Left lobe of liver (tissue), 2 donors: ENCODE measurements around the gene PEX11G. TPM values are rescaled to one million over a fixed set of nuclear protein-coding genes. Genes with fewer than 3 reads are reported as not detected.
"Not testable (repeated sequence)": the region's sequence is repeated elsewhere in the genome, so short reads cannot be mapped to it uniquely, and the experiment has no call there.

Experiments
- ATAC-seq: fragments of 200-7000 bp; cut with Tn5 transposase; one replicate; pipeline ENCODE4 v1.9.1; 2020; ENCODE audit warnings: mild to moderate bottlenecking, moderate library complexity
- DNase-seq: peaks from one replicate; pipeline ENCODE4 v3.0.0-alpha.2; 2020; ENCODE audit warnings: low spot score
- total RNA-seq: library from RNA; stranded (reverse); gene quantifications from one replicate; pipeline ENCODE4 v1.2.1, GENCODE V29; 2021
- donor health status: DM: no; HTN: no; CAD: no; lungs with moderate emphysema.
- donor health status: DM: no; HTN: yes; CAD: no.

PEX11G gene
- total RNA-seq, 1 donor from 2014 or later, result 16.5 TPM

- ATAC-seq (no peak), DNase-seq (no peak)
Observed at GRCh38 chr19:7441468-7442146, 47.2 kb downstream of the PEX11G start.

- ATAC-seq, result no peak
- no peak for DNase-seq
Observed at GRCh38 chr19:7440188-7440975, 48.5 kb downstream of the PEX11G start.

GRCh38 chr19:7435586-7435985, 53.2 kb downstream of the PEX11G start:
- ATAC-seq (no peak), DNase-seq (no peak)

GRCh38 chr19:7434391-7434790, 54.4 kb downstream of the PEX11G start:
- ATAC-seq, result no peak
- no peak for DNase-seq

GRCh38 chr19:7433456-7433855, 55.4 kb downstream of the PEX11G start:
- not testable (repeated sequence) for ATAC-seq

GRCh38 chr19:7429638-7430282, 59.1 kb downstream of the PEX11G start:
- ATAC-seq, result no peak
- no peak for DNase-seq

More at GRCh38 chr19:7433456-7433855, 55.4 kb downstream of the PEX11G start:
- not testable (repeated sequence) for DNase-seq

- ATAC-seq (peak; percentile 22), DNase-seq (no peak)
Observed at GRCh38 chr19:7428651-7429113, 60.2 kb downstream of the PEX11G start.

- DNase-seq (no peak), ATAC-seq (no peak)
Observed at GRCh38 chr19:7427944-7428343, 60.9 kb downstream of the PEX11G start.

- no peak for ATAC-seq
- DNase-seq, result no peak
Observed at GRCh38 chr19:7426986-7427385, 61.8 kb downstream of the PEX11G start.

Other genes with a start within 250 kb of the PEX11G start
- 96.4 TPM for gene INSR, start 194.6 kb downstream of the PEX11G start, total RNA-seq
- gene ARHGEF18, start 140.1 kb downstream of the PEX11G start, total RNA-seq, result 16.4 TPM
- gene ZNF358, start 27.1 kb upstream of the PEX11G start, total RNA-seq, result 31.3 TPM
- 25.7 TPM for gene MCOLN1, start 33.6 kb upstream of the PEX11G start, total RNA-seq
- 57.9 TPM for gene PNPLA6, start 46.7 kb upstream of the PEX11G start, total RNA-seq
- 40.8 TPM for gene CAMSAP3, start 106.8 kb upstream of the PEX11G start, total RNA-seq
- gene XAB2, start 140.5 kb upstream of the PEX11G start, total RNA-seq, result 21.2 TPM
- 75.6 TPM for gene PET100, start 140.8 kb upstream of the PEX11G start, total RNA-seq
- 1.7 TPM for gene PCP2, start 144.7 kb upstream of the PEX11G start, total RNA-seq
- gene STXBP2, start 148.1 kb upstream of the PEX11G start, total RNA-seq, result 48.0 TPM
- not detected for gene RETN, start 180.0 kb upstream of the PEX11G start, total RNA-seq
- gene MCEMP1, start 188.1 kb upstream of the PEX11G start, total RNA-seq, result 0.18 TPM
- 53.7 TPM for gene TRAPPC5, start 191.8 kb upstream of the PEX11G start, total RNA-seq
- 0.45 TPM for gene FCER2, start 213.1 kb upstream of the PEX11G start, total RNA-seq
- gene CLEC4G, start 243.1 kb upstream of the PEX11G start, total RNA-seq, result 34.3 TPM